IMR-90 (cell line): ENCODE results near the gene TRIM42.

Source experiments
- BHLHE40 ChIP-seq: fragments of 150-350 bp; IDR thresholded peaks from 2 replicates; pipeline ENCODE4 v1.6.1; 2016; ENCODE audit warnings: mild to moderate bottlenecking, low read depth, low read length
- CTCF ChIP-seq: conservative IDR thresholded peaks from 2 replicates; pipeline ENCODE4 v1.5.1; 2012; ENCODE audit warnings: mild to moderate bottlenecking, low read depth, low read length, improper control_type of control experiment
- FOS ChIP-seq: fragments of 150-350 bp; IDR thresholded peaks from 2 replicates; pipeline ENCODE4 v1.6.1; 2016; ENCODE audit warnings: low read depth, low read length
- MAZ ChIP-seq: IDR thresholded peaks from 2 replicates; pipeline ENCODE4 v1.6.1; 2012; ENCODE audit warnings: low read depth, mild to moderate bottlenecking, low read length, improper control_type of control experiment, moderate library complexity, borderline replicate concordance
- POLR2A ChIP-seq: IDR thresholded peaks from 2 replicates; pipeline ENCODE4 v1.6.1; 2012; ENCODE audit warnings: mild to moderate bottlenecking, low read depth, low read length
- RFX5 ChIP-seq: IDR thresholded peaks from 2 replicates; pipeline ENCODE4 v1.8.0; 2012; ENCODE audit warnings: low read depth, mild to moderate bottlenecking, low read length, moderate library complexity
- TF ChIP-seq, protein P1 (sequence below): fragments of 150-350 bp; IDR thresholded peaks from 2 replicates; pipeline ENCODE4 v1.6.1; 2016; ENCODE audit warnings: low read depth, mild to moderate bottlenecking, low read length, moderate library complexity, borderline replicate concordance

GRCh38 chr3:140630866-140631265 is 47.0 kb upstream of the TRIM42 start:
- TF ChIP-seq CTCF (no peak), RFX5 (no peak), BHLHE40 (no peak), FOS (no peak), POLR2A (no peak), MAZ (no peak)
- TF ChIP-seq, protein P1, sequence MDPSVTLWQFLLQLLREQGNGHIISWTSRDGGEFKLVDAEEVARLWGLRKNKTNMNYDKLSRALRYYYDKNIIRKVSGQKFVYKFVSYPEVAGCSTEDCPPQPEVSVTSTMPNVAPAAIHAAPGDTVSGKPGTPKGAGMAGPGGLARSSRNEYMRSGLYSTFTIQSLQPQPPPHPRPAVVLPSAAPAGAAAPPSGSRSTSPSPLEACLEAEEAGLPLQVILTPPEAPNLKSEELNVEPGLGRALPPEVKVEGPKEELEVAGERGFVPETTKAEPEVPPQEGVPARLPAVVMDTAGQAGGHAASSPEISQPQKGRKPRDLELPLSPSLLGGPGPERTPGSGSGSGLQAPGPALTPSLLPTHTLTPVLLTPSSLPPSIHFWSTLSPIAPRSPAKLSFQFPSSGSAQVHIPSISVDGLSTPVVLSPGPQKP = no peak
